A549 (cell line): ENCODE measurements around the gene BLTP3B.

Experiments used
- CTCF ChIP-seq: fragments of >200 bp; sonication (Bioruptor Twin); formaldehyde crosslinking; IDR thresholded peaks from 3 replicates; pipeline ENCODE4 v1.5.1; 2016
- ELK1 ChIP-seq: fragments of 150-350 bp; IDR thresholded peaks from 2 replicates; pipeline ENCODE4 v1.6.1; 2014; ENCODE audit warnings: low read depth, mild to moderate bottlenecking, low read length
- EP300 ChIP-seq, 2 experiments: fragments of >200 bp; sonication (Bioruptor Twin); formaldehyde crosslinking; IDR thresholded peaks; 2 replicates in 1 of 2; 3 replicates in 1 of 2; pipeline ENCODE4 v1.6.1; 2016 to 2017
- HOXA7 ChIP-seq: fragments of 250-450 bp; sonication (Bioruptor Pico); IDR thresholded peaks from 2 replicates; pipeline ENCODE4 v1.5.0; 2020; ENCODE audit warnings: mild to moderate bottlenecking, moderate library complexity
- HOXB5 ChIP-seq: fragments of 250-450 bp; sonication (Bioruptor Pico); IDR thresholded peaks from 2 replicates; pipeline ENCODE4 v1.5.0; 2020; ENCODE audit warnings: mild to moderate bottlenecking, moderate library complexity
- JUNB ChIP-seq: fragments of >200 bp; sonication (Bioruptor Twin); formaldehyde crosslinking; IDR thresholded peaks from 2 replicates; pipeline ENCODE4 v1.6.1; 2016
- MYC ChIP-seq: IDR thresholded peaks from 2 replicates; pipeline ENCODE4 v1.6.1; 2012; ENCODE audit warnings: mild to moderate bottlenecking, inconsistent platforms, low read length, improper control_type of control experiment, borderline replicate concordance
- POLR2A ChIP-seq: IDR thresholded peaks from 2 replicates; pipeline ENCODE4 v1.6.1; 2012; ENCODE audit warnings: mild to moderate bottlenecking, low read length
- RAD21 ChIP-seq, 2 experiments: fragments of >200 bp in 1 of 2; sonication (Bioruptor Twin) in 1 of 2; formaldehyde crosslinking in 1 of 2; IDR thresholded peaks in 1 of 2; conservative IDR thresholded peaks in 1 of 2; 2 replicates in 1 of 2; 3 replicates in 1 of 2; pipeline ENCODE4 v1.6.1; 2012 to 2018; ENCODE audit warnings: inconsistent platforms in 1 of 2
- RCOR1 ChIP-seq: fragments of 150-350 bp; IDR thresholded peaks from 2 replicates; pipeline ENCODE4 v1.6.1; 2014; ENCODE audit warnings: antibody characterized with exemption, low read length, low read depth
- USF2 ChIP-seq: fragments of 450-650 bp; IDR thresholded peaks from 2 replicates; pipeline ENCODE4 v1.6.1; 2014; ENCODE audit warnings: antibody characterized with exemption

- TF ChIP-seq POLR2A (no peak), CTCF (no peak), JUNB (no peak), RAD21 (conservative IDR thresholded peaks at IDR 0.05 in 1 of 2, IDR thresholded peaks at IDR 0.05 in 1 of 2) (no peak), HOXB5 (CRISPR knock-in tag) (no peak), MYC (no peak), USF2 (no peak), HOXA7 (CRISPR knock-in tag) (no peak), EP300 (IDR thresholded peaks at IDR 0.05) (no peak), ELK1 (no peak), RCOR1 (no peak)
Observed at GRCh38 chr12:100114574-100114973, 28.1 kb downstream of the BLTP3B start.
